Lower leg skin (tissue), 4 donors: ENCODE results near the gene RAB34. TPM values are rescaled to one million over a fixed set of nuclear protein-coding genes. Genes with fewer than 3 reads are reported as not detected.

Experiments
- DNase-seq, 2 donors: peaks; one replicate each; pipeline ENCODE4 v3.0.0-alpha.2; 2019; ENCODE audit warnings: low spot score in 2 of 2
- H3K4me3 ChIP-seq: fragments of 200-600 bp; sonication (generic); 2 replicates; pipeline ENCODE4 v1.5.1; 2017; ENCODE audit warnings: mild to moderate bottlenecking, low read depth; ENCODE audit not compliant: poor library complexity, severe bottlenecking
- POLR2A ChIP-seq, 2 donors: fragments of 450-650 bp; IDR thresholded peaks; one replicate each; pipeline ENCODE4 v1.6.1; 2016 to 2017; ENCODE audit warnings: antibody characterized with exemption in 2 of 2, mild to moderate bottlenecking in 1 of 2, moderate library complexity in 1 of 2
- WGBS, 2 donors: methylation state at CpG; one replicate each; pipeline ENCODE4 v1.1.5; 2018; 5-methylcytosine and 5-hydroxymethylcytosine counted together
- intact Hi-C: fragments of 100-400 bp; cut with DNase I; formaldehyde crosslinking; loops from one replicate; pipeline ENCODE4 v1.15.0; 2023; ENCODE audit warnings: low total_unique reads
- total RNA-seq, 4 donors: library from RNA; depleted of rRNA; stranded (reverse); fragments of >200 nt; gene quantifications; one replicate each; pipeline ENCODE4 v1.1.0, GENCODE V29; 2016
- TF ChIP-seq, protein P1 (sequence below), 3 donors: fragments of 450-650 bp; IDR thresholded peaks; one replicate each; pipeline ENCODE4 v1.5.1; 2016; ENCODE audit warnings: antibody characterized with exemption in 3 of 3, mild to moderate bottlenecking in 3 of 3, moderate library complexity in 2 of 3

RAB34 gene
- total RNA-seq, 4 donors from 2014 or later: 76.6 to 138 (median 103) TPM

DNA sequence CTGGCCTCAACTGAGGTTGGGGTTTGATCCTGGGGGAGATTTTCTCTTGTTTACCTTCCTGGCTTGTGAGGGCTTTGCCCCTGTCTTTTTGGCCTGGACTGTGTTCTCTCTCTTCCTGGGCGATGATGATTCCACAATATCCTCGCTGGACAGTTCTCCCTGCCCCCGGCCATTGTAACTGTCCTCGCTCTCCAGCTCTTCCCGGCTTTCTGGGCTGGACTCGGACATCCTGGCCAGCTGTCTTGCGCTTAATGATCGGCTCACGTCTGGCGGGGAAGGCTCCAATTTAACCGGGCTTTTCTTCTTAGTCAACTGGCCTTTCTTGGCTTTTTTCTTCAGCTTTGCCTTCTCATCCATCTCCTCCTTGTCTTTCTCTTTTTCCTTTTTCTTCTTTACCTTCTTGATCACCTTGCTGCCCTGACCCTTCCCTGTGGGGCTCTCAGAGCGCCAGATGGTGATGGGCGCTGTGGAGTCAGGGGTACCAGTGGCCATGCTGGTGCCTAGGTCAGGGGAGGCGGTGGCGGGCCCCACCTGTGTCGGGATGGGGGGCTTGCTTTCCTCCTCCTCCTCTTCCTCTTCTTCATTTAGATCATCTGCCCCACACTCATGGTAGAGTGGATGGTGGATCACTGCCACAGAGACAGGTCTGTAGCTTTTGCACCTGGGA is 14.0 kb downstream of the RAB34 start:
- no peak for DNase-seq
- H3K4me3 ChIP-seq: no peak overlapping the region
- TF ChIP-seq, protein P1, sequence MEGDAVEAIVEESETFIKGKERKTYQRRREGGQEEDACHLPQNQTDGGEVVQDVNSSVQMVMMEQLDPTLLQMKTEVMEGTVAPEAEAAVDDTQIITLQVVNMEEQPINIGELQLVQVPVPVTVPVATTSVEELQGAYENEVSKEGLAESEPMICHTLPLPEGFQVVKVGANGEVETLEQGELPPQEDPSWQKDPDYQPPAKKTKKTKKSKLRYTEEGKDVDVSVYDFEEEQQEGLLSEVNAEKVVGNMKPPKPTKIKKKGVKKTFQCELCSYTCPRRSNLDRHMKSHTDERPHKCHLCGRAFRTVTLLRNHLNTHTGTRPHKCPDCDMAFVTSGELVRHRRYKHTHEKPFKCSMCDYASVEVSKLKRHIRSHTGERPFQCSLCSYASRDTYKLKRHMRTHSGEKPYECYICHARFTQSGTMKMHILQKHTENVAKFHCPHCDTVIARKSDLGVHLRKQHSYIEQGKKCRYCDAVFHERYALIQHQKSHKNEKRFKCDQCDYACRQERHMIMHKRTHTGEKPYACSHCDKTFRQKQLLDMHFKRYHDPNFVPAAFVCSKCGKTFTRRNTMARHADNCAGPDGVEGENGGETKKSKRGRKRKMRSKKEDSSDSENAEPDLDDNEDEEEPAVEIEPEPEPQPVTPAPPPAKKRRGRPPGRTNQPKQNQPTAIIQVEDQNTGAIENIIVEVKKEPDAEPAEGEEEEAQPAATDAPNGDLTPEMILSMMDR (IDR thresholded peaks at IDR 0.05): no peak
- TF ChIP-seq POLR2A (IDR thresholded peaks at IDR 0.05): no peak
- intact Hi-C loops: no loop called here
- WGBS, 2 donors: 85 to 86% methylated on average over 16 of the region's 16 CpGs

DNA sequence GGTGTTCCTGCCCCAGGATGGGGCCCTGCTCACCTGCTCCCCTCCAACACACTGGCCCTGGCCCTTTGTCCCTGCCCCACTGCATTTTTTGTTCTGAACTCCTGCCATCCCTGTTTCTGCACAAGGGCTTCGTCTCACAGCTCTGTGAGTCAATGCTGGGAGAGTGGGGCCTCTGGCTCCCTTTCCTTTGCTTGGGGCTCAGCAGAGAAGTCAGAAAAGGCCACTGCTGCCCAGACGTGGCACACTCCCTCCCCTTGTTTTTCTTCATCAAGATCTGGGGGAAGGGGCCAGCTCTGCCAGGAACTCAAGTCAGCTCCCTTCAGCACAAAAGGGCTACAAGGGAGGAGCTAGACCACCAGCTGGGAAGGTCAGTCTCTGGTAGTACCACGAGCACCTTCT is 14.9 kb downstream of the RAB34 start:
- intact Hi-C loops: no loop called here
- WGBS, 2 donors: 67 to 77% methylated on average over 3 of the region's 3 CpGs
- TF ChIP-seq, protein P1 (IDR thresholded peaks at IDR 0.05): no peak
- no peak for TF ChIP-seq POLR2A (IDR thresholded peaks at IDR 0.05)

DNA sequence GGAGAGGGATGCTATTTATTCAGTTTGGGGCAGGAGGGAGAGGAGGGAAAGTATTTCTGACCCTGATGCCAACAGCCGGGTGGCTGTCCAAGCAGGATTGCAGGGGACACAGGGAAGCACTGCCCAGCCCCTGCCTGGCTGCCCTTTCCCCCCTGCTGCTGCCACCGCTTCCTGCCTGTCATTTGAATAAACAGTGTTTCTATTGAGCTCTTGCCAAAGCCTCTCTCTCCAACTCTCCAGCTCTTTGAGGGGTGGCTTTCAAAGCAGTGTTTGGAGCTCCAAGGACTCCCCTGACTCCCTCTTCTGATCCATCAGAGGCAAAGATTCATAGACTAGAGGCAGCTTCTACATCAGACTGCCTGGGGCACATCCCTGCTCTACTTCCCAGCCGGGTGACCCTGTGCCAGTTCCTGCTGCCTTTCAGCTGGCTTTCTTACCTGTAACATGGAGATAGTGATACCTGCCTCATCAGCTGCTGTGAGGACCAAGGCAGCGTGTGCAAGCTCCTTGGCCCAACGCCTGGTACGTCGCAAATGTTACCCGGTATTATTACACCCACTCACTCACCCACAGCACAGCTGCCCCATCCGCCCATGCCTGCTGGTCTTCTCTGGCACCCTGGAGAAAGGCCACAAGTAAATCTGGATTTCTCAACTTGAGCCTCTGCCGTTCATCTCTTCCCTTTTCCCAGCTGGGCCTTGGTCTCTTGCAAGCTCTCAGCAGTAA is 15.5 kb downstream of the RAB34 start:
- 63 to 71% methylated on average over 10 of the region's 10 CpGs for WGBS, 2 donors
- H3K4me3 ChIP-seq: no peak overlapping the region
- no peak for DNase-seq
- TF ChIP-seq, protein P1 (IDR thresholded peaks at IDR 0.05): no peak
- TF ChIP-seq POLR2A (IDR thresholded peaks at IDR 0.05): no peak
- intact Hi-C loops: no loop called here

More for the DNA sequence above, 14.9 kb downstream of the RAB34 start:
- DNase-seq: no peak
- no peak overlapping the region for H3K4me3 ChIP-seq

DNA sequence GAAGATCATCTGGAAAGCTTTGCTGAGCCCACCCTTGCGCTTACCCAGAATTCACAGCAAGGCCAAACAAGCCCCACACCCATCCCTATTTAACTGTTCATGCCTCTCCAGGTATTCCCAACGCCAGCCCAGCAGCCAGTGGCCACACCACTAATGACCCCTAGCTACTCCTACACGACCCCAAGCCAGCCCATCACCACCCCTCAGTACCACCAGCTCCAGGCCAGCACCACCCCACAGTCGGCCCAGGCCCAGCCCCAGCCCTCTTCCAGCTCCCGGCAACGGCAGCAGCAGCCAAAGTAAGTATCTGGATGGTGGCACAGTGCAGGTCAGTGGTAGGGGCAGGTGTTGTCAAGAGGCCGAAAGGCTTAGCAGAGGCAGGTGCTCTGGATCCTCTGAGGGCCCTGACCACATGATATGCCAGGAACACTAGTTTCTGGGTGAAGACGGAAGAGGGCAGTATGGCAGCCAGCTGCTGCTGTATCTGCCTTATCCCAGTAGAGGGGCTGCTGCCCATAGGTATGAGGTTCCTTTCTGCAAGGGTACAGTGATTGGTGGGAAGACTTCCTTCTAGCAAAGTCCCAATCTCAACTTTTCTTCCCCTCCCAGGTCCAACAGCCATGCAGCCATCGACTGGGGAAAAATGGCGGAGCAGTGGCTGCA is 16.7 kb downstream of the RAB34 start:
- WGBS, 2 donors: 92 to 94% methylated on average over 10 of the region's 10 CpGs
- TF ChIP-seq, protein P1 (IDR thresholded peaks at IDR 0.05): no peak
- TF ChIP-seq POLR2A (IDR thresholded peaks at IDR 0.05): no peak
- intact Hi-C loops: no loop called here
- H3K4me3 ChIP-seq: no peak overlapping the region
- DNase-seq: no peak

DNA sequence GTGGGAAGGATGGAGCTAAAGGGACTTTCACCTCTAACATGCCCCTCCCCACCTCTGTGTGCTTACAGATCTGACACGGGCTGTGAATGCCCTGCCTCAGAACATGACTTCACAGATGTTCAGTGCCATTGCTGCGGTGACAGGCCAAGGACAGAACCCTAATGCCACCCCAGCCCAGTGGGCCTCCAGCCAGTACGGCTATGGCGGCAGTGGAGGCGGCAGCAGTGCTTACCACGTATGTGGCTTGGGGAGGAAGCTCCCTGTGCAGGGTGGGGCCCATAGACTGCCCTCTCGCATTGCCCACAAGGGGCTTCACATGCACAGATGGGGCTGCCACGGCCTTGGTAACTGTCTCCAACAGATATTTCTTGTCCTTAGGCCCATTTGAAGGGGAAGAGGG is 17.4 kb downstream of the RAB34 start:
- TF ChIP-seq POLR2A (IDR thresholded peaks at IDR 0.05): no peak
- TF ChIP-seq, protein P1 (IDR thresholded peaks at IDR 0.05): no peak
- intact Hi-C loops: no loop called here
- H3K4me3 ChIP-seq: no peak overlapping the region
- DNase-seq: no peak
- 84% methylated on average over 8 of the region's 8 CpGs for WGBS, 2 donors
